Germinal center (tissue), 1 donor: ENCODE data around the gene MALL.
"Not testable (repeated sequence)": the region's sequence is repeated elsewhere in the genome, so short reads cannot be mapped to it uniquely, and the experiment has no call there.

Source experiments
- DNase-seq: peaks from one replicate; pipeline ENCODE4 v3.0.0; 2012; ENCODE audit warnings: mixed read lengths, low spot score

MALL gene

DNA sequence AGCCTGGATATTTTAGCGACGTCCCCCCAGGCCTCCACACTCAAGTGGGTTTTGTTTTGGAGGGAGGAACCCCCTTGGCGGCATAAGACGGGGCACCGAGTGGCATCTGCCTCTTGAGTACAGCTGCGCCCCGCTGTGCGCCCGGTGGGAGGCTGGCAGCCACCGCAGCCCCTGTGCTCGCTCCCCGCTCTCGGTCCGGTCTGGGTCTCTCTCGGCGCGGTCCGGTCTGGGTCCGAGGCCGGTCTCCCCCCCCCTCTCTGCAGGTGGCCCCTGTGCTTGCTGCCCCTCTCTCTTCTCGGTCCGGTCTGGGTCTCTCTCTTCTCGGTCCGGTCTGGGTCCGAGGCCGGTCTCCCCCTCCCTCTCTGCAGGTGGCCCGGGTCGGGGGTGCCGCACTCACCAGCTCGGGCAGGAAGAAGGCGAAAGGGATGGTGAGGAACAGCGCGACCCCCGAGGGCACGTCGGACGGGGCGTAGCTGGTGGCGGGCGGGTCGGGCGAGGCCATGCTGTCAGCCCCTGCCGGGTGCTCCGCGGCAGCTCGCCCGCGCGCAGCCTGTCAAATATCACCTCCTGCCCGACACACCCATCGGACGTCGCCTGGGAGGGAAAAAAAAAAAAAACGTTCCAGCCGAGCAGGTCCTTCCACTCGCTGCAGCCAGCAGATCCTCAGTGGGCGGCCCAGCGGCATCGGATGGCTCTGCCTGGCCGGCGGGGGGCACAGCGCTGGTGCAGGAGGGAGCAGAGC, at the start of gene MALL:
Gene MALL (minus strand): TSS at position 532 of the 742 bp plus-strand sequence. CDS start 30 bp downstream, at position 502.
- no peak for DNase-seq

DNA sequence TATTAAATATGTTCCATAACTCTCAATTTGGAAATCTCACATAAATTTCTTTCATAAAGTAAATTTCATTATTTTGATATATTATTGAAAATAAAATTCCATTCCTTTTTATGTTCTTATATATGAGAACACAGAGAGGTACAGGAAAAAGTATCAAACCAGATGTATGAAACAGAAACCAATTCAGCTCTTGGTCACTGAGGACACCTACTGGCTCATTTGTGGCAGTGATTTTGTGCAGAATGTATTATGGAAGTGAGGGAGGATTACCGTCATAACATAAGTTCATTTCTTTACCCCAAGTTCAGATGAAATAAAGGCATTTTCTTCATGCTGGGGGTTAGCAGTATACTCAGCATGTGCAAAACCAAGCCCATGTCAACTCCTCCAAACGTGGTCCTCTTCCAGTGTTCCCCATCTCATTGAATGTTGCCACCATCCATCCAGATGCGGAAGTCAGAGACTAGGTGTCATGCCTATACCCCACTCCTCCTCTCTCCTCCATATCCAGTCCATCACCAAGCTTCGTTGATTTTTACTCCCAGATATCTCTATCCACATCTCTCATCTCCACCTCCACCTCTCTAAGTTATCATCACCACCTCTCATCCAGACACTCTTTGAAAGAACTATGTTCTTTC, 41.7 kb upstream of the MALL start:
- peak; percentile 4 for DNase-seq

DNA sequence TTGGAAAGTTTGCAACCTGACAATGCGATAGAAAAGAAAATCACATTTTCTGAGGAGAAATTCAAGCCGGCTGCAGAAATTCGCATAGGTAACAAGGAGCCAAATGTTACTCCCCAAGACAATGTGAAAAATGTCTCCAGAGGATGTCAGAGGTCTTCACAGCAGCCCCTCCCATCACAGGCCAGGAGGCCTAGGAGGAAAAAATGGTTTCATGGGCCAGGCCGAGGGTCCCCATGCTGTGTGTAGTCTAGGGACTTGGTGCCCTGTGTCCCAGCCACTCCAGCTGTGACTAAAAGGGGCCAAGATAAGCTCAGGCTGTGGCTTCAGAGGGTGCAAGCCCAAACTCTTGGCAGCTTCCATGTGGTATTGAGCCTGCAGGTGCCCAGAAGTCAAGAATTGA, 39.2 kb upstream of the MALL start:
- DNase-seq: not testable (repeated sequence)

DNA sequence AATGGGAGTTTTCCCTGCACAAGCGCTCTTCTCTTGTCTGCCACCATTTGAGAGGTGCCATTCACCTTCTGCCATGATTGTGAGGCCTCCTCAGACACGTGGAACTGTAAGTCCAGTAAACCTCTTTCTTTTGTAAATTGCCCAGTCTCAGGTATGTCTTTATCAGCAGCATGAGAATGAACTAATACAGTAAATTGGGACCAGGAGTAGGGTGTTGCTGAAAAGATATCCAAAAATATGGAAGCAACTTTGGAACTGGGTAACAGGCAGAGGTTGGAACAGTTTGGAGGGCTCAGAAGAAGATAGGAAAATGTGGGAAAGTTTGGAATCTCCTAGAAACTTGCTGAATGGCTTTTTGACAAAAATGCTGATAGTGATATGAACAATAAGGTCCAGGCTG, 38.6 kb upstream of the MALL start:
- not testable (repeated sequence) for DNase-seq

DNA sequence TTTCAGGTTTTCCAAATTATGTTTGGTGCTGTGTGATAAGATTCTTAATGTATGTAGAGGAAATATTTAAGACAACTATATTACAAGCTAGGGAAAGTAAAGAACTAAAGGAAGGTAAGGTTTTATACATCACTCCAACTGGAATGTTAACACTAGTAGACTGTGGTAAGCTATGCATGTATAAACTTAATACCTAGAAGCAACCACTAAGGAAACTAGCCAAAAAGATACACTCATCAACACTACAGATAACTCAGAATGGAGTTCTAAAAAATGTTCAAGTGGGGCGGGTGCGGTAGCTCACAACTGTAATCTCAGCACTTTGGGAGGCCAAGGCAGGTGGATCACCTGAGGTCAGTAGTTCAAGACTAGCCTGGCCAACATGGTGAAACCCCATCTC, 37.8 kb upstream of the MALL start:
- DNase-seq: no peak

DNA sequence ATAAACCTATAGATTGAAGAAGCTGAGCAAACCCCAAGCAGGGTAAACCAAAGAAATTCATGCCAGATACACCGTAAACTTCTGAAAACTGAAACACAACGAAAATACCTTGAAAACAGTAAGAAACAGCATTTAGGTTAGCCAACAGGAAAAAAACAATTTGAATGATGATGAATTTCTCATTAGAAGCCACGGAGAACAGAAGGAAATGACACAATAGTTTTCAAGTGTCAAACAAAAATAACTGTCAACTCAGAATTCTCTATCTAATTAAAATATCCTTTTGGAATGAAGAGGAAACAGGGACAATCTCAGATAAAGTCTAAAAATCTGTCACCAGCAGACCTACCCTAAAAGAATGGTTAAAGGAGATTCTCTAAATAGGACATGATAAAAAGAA, 37.3 kb upstream of the MALL start:
- no peak for DNase-seq

DNA sequence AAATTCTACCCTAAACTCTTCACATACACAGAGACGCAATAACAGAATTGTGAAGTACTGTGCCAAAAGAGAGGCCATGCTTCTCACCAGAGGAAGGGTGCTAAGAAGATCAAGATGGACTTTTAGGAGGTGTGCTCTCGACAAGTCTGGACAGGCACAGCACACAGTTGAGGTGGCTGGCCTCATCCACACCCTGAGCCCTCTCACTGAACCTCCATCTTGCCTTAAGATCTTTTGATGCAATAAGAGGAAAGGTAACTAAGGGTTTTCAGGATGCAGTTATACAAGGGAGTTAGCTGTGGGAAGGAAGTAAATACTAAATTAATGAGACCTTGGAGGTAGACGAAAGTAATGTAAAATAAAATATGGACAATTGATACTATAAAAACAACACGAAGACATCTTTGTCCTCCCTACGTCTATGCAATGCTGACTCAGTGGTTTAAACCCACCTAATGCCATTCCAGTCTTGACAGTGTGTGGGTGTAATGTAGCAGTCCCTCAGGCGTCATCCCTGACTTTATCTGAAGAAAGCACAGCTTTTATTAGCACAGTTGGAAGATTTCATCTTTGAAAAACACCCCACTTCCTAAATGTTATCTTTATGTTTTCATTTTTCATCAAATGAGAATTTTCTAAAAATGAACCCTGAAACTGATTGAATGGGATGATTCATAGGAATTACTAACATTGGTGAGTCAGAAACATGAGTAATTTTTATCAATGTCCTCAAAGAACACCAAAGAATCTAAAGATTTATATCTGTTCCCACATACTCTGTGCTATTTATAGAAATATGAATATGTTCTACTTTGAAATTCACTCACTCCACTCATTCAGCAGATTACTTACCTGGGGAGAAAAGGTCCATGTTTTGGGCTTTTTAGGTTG, 34.0 kb upstream of the MALL start:
- DNase-seq: no peak

DNA sequence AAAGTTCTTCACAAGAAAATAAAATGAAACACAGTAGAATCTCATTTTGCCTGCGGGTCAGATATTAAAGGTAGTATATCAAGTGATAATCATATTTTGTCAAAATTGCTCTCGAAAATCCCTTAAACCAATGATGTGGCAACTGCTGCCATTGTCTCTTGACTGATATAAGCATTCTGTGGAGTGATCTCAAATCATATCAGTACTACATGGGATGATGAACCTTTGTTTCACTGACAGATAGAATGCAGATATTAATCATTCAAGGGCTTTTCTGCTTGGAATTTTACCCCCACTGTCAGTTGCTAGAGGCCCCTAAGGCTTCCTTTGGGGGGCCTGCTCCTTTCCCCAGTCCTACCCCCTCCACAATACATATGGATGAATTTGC, 31.3 kb upstream of the MALL start:
- DNase-seq: no peak

DNA sequence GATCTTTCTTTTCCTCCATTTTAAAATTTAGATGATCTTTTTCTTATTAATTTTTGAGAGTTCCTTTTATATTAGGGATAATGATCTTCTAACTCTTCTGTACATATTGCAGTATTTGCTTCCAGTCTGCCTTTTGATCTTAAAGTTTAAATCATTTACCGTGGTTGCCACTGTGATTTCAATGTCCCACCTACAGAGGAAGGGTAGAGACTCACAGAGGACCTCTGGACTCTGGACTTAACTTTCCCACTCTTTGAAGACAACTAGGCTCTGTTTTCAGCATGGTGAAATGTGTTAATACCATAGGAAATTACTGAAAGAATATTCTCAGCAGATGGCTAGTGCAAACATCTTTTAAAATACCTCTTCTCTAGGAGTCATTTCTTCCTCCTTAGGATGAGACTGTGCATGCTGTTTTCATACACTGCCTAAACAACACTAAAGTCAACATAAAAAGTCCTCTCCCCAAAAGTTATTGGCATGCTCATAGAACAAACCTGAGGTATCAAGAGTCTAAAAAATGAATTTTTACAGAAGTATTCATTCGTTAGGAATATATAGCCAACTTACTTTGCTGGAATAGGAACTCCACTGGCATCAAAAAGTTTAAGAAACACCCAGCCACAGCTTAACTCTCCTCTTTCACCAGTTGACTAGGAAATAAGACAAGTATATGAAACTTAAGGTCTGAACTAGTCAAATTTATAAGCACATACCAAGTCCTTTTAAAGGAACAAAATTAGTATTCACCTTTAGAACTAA, 30.7 kb upstream of the MALL start:
- no peak for DNase-seq

DNA sequence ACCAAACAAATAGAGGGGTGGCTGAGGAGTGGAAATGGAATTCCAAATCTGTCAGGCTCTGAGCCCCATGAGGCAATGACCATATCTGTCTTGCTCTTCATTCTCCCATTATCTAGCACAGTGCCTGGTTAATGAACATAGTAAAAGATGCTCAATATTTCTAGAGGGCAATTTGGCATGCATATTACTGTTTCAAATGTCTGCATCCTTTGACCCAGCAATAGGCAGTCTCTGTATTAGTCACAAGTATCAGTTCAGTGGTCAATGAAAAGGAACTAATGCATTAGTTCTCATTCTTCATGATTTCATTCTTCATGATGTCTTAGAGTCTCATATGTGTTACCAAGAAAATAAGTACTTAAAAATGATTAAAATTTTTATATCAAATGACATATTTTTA, 28.4 kb upstream of the MALL start:
- no peak for DNase-seq

DNA sequence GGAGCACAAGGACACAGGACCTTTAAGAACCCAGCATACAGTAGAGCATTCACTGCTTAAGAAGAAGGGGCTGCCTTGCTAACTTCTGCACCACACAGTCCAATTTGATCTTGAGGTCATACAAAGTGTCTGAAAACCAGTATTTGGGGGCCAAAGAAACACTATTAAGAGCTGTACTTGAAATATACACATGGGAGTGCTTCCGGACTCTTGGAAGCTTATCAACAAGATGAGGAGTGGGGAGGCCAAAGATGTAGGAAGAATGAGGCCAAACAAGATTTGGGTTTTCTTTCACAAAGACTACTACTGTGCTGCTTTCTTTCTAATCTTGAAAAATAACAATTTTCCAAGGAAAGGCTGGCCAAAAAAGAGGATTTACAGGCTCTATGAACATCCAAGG, 24.8 kb upstream of the MALL start:
- no peak for DNase-seq

DNA sequence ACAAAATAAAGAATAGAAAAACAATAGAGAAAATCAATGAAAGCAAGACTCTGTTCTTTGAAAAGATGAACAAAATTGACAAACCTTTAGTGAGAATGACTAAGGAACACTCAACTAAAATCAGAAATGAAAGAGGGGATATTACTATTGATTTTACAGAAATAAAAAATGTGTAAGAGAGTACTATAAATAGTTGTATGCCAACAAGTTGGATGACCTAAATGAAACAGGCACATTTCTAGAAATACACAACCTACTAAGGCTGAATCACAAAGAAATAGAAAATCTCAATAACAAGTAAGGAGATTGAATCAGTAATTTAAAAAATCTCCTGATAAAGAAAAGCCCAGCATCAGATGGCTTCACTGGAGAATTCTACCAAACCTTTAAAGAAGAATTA, 18.4 kb upstream of the MALL start:
- DNase-seq: no peak

DNA sequence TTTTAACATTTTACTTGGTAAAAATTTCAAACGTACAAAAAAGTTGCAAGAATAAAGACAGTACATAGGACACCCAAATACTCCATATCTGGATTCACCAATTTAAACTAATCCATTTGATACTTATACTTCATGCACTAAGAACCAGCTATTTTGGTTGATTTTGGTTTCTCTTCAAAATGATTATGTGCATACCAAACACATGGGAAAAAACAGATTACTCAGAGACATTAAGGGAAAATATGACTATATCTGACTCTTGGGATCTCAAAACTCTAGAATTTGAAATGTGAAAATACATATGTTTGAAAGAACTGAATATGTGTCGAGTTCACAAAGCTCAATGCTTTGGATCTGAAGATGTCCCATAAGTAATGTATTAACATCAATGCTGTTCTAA, 15.5 kb upstream of the MALL start:
- no peak for DNase-seq

DNA sequence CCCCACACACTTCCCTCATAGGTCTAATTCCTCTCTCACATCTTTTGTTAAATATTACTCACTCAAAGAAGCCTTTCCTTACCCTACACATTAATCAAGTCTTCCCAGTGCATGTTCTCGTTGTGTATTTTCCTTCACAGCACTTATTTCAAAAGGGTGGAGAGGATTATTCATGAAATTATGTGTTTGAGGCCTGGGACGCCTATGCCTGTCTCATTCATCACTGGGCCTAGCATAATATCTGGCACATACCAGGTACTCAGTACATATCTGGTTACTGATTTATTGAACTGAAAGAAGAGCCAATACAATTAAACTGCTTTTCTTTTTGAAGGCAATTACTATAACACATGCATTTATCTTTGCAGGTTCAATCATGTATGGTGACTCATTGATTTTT, 15.1 kb upstream of the MALL start:
- no peak for DNase-seq

DNA sequence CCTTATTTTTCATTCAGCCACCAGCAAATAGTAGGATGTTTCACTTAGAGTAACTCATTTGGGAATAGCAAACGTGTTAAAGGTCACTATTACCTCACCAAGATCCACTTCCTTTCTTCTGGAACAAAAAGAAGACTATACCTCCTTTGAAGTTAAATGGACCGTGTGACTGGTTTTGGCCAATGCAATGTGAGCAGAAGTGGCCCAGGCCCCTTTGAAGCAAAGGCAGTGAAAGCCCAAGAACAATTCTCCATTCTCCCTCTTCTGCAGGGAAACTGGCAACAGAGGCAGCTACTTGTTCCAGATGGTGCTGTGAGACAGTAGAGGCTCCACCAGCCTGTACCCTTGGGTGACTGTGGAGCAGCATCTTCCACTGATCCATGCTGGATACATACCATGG, 11.3 kb upstream of the MALL start:
- DNase-seq: no peak

DNA sequence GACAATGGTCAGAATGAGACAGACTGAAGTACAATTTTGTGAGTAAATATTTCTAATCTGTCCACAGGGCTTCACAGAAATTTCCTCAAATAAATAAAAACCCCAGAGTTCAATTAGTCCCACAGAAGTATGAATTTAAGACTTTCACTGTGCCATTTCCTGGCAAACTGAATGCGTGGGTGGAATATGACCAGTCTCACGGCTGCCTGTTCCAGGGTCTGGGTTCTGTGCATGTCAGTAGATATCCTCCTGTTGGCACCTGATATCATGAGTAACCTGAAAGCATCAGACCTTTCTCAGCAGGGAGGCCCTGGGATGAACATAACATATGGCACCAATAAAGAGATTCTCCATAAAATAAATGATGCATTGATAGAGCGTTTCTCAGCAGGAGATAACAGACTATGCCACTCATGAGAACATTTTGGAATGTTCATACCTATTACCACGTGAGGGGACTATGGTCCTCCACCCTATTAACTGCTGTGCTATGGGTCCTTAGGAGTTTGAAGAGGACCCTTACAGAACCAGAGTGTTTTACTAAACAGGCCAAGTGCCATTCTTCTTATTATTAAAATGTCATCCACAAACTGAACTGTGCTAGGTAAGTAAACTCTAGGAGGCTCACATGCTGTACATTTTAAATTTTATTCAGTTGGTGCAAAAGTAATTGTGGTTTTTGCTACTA, 10.6 kb upstream of the MALL start:
- DNase-seq: no peak

DNA sequence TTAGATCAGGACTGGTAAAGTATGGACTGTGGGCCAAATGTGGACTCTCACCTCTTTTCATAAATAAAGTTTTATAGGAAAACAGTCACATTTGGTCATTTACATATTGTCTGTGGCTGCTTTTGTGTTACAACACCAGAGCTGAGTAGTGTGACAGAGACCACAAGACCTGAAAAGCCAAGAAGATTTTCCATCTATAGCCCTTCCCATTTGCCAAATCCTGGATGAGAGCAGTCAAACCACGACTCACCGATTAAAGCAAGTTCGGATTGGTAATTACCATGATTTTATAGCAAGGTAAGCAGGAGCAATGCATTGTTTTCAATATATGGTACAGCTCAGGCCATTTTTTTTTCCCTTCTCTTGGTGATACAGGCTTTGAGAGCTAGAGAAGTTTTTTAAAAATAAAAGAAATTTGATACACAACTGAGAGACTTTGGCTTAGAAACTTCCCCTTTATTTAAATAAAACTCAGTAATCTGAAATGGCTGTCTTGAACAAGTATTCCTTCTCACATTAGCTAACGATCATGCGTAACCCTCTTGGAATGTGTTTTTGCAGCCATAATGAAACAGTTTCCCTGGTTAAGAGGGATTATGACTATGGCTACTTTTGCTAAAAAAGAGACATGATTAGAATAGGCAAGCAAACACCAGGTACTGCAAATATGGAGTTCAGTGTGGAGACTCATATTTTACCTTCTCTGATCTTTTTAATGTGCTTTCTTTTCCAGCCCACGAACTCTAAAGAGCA, 9.5 kb upstream of the MALL start:
- no peak for DNase-seq

DNA sequence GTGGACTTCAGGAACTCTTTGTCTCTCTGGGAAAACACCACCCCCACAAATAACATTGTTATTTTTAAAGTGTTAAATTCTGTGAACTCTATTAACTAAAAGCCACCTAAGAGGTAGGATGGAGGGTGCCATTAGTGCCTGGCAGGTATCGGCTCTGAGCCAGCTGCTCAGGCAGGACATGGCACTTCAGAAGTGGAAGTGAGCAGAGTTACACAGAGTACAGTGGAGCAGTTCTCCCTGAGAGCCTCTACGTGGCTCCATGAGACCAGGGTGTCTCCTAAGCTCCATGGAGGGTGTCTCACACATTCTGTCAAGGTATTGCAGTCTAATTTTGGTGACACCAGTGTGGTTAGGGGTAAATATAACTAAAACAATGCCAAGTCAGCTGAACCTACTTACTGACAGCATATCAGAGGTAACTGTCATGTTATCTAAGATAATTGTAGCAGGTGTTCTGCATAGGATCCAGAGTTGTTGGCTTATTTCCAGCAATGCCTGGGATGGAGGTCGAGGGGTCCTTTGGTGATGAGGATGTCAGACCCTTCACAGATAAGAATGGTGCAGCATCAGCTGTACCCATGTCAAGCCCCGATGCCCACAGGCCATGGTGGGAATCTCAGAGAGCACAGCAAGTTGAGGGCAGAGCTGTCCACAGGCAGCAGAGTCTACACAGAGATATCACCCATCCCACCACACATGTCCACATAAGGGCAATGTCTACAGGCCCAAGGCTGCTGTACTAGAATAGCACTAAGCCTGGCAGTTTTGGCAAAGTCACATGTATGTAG, 8.6 kb upstream of the MALL start:
- no peak for DNase-seq

DNA sequence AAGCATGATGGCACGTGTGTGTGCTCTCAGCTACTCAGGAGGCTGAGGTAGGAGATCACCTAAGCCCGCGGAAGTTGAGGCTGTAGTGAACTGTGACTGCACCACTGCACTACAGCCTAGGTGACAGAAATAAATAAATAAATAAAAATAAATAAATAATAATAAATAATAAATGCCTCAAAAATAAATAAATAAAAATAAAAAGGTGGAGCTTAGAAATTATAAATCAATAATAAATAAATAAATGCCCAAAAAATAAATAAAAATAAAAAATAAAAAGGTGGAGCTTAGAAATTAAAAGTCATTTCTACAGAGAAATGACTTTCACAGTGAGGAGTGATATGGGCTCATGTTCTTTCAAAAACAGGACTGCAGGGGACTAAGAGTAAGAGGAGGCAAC, 6.0 kb upstream of the MALL start:
- no peak for DNase-seq

DNA sequence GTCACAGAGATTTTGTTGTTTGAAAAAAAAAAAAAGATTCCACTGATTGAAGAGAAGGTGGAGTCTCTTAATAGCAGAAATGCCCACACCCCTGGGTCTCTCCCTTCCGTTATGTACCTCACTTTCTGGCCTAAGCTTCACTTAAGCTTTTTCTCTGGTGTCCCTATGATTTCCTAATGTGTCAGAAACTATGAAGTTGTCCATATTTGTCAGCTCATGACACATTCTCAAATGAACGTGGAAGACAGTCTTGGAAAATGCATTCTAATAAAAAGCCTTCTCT, 5.4 kb upstream of the MALL start:
- DNase-seq: no peak
